ENCODE measurements around the gene MRPL44.

Gene MRPL44

DNA sequence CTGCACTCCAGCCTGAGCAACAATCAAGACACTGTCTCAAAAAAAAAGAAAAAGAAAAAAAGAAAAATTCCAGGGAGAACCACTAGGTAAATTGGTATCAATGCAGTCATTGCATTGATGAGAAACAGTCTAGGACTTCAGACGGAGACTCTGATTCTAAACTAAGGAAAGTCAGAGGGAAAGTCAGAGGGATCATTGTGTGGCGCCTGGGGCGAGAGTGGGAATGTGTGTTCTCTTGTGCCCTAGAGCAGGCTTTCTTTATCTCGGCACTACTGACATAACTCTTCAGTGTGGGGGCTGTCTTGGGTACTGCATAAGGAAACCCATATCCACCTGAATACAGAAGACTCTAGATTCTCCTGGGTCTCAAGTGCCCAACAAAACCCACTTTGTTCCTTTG, 57.1 kb downstream of the MRPL44 start:
- no peak for DNase-seq

DNA sequence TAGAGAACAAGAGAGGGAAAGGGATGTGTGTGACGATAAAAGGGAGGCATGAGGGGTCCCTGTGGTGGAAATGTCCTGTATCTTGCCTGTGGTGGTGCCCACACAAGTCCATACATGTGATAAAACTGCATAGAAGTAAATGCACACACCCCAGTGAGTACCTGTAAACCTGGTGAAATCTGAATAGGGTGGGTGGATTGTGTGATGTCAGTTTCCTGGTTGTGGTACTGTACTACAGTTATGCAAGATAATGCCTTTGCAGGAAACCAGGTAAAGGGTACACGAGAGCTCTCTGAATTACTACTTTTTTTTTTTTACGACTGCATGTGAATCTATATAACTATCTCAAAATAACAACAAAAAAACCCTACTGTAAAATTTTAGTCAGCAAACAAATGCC, 59.7 kb downstream of the MRPL44 start:
- no peak for DNase-seq

Measured in KG1 (cell line).